Measurements from ENCODE around the gene TTC9B. TPM values are rescaled to one million over a fixed set of nuclear protein-coding genes. Genes with fewer than 3 reads are reported as not detected.

The TTC9B gene
- total and polyA plus RNA-seq, 2 of the 4 experiments (the other 2 are of a cell fraction) = not detected

- intact Hi-C loops (cut with micrococcal nuclease) = no loop called here
- Histone ChIP-seq H4K20me1 (ENCODE audit: insufficient read depth, low read length) (no peaks in the 10 kb centered on the region), H4K91ac (ENCODE audit: insufficient read depth, low read depth, low read length) (no peak overlapping the region), H3K79me1 (ENCODE audit: low read depth in 1 of 2, low read length in 2 of 2) (peaks cover 5 to 26% of the 10 kb centered on the region in 2 experiments), H2AK5ac (ENCODE audit: low read depth, low read length) (no peak overlapping the region), H3K4ac (ENCODE audit: low read depth, low read length) (no peak overlapping the region), H3K4me1 (ENCODE audit: control insufficient read depth, insufficient read depth, low read length) (peaks cover 9% of the 10 kb centered on the region), H3K9ac (ENCODE audit: low read depth, low read length) (no peak overlapping the region), H3K27ac (ENCODE audit: insufficient read depth, low read length) (no peak overlapping the region), H3K23ac (ENCODE audit: low read depth, low read length) (no peak overlapping the region), H3K14ac (replicated peaks; ENCODE audit: low read depth, low read length) (no peak overlapping the region), H4K5ac (ENCODE audit: low read depth, low read length) (no peak overlapping the region), H3K18ac (ENCODE audit: low read depth, low read length) (no peak overlapping the region), H2AK9ac (replicated peaks; ENCODE audit: low read depth, low read length, poor library complexity) (peak overlapping the region; percentile 62), H3K36me3 (ENCODE audit: control insufficient read depth, insufficient read depth, low read length) (peaks cover 3% of the 10 kb centered on the region; the same call in 1 of the 2 replicates), H2BK5ac (ENCODE audit: low read depth, low read length, poor library complexity, severe bottlenecking) (no peak overlapping the region), H3K27me3 (ENCODE audit: control insufficient read depth, insufficient read depth, low read length) (no peaks in the 10 kb centered on the region), H4K8ac (ENCODE audit: low read depth in 2 of 2, low read length in 2 of 2) (no peak overlapping the region), H2BK15ac (ENCODE audit: low read depth, low read length) (no peak overlapping the region), H3K9me1 (ENCODE audit: insufficient read depth, low read length) (peaks cover 11% of the 10 kb centered on the region), H3K56ac (ENCODE audit: extremely low read depth, insufficient read depth, low read length) (no peak overlapping the region), H2BK120ac (ENCODE audit: low read depth, low read length) (no peak overlapping the region), H3K4me3 (ENCODE audit: insufficient read depth, low read depth, low read length) (no peak overlapping the region), H3K9me3 (ENCODE audit: control insufficient read depth, insufficient read depth, low read length) (no peaks in the 10 kb centered on the region), H3K4me2 (ENCODE audit: low read depth, low read length) (no peak overlapping the region), H2AFZ (replicated peaks; ENCODE audit: low read length, poor library complexity) (no peak overlapping the region), H2BK20ac (ENCODE audit: low read depth, low read length) (no peak overlapping the region)
- POLR2A ChIA-PET (ENCODE audit: unreplicated experiment) = no interaction called here
- ATAC-seq (ENCODE audit: low read depth) = no peak
- dilution Hi-C loops (cut with HindIII; ENCODE audit: low sequenced_read_pairs, unreplicated experiment) = no loop called here
- 90% methylated on average over 3 of the region's 3 CpGs; no CpG with 5 or more reads in 1 of the 2 experiments for WGBS, 2 experiments (ENCODE audit: extremely low coverage in 2 of 2, insufficient read length in 1 of 2)
- in situ Hi-C loops (cut with MboI; ENCODE audit: low sequenced_read_pairs) = no loop called here
- peak; percentile 29 for DNase-seq
- CTCF ChIA-PET = no interaction called here
- BruUV-seq (replicated peaks) = no TSS peak
- no peak for TF ChIP-seq MAFK (IDR thresholded peaks at IDR 0.05; ENCODE audit: low read depth, low read length)
- no peak for TF ChIP-seq MXI1 (IDR thresholded peaks at IDR 0.05; ENCODE audit: borderline replicate concordance, low read depth, low read length)
- no peak for TF ChIP-seq CTCF (conservative IDR thresholded peaks at IDR 0.05; ENCODE audit: low read depth, low read length)
- TF ChIP-seq RCOR1 (IDR thresholded peaks at IDR 0.05; ENCODE audit: insufficient replicate concordance, low read length) = no peak
- TF ChIP-seq SMC3 (IDR thresholded peaks at IDR 0.05; ENCODE audit: low read depth, low read length) = no peak
- no peak for TF ChIP-seq MAZ (IDR thresholded peaks at IDR 0.05; ENCODE audit: borderline replicate concordance, low read depth, low read length)
- no peak for TF ChIP-seq FOS (IDR thresholded peaks at IDR 0.05; ENCODE audit: low read depth, low read length)
- TF ChIP-seq RFX5 (IDR thresholded peaks at IDR 0.05; ENCODE audit: low read depth, low read length) = no peak
- no peak for TF ChIP-seq POLR2A (IDR thresholded peaks at IDR 0.05; ENCODE audit: low read depth, low read length)
- TF ChIP-seq CEBPB (IDR thresholded peaks at IDR 0.05; ENCODE audit: low read depth, low read length) = no peak
- TF ChIP-seq NFE2L2 (IDR thresholded peaks at IDR 0.05; ENCODE audit: low read depth, low read length) = no peak
- TF ChIP-seq RAD21 (IDR thresholded peaks at IDR 0.05; ENCODE audit: low read length) = no peak
- no peak for TF ChIP-seq CHD1 (IDR thresholded peaks at IDR 0.05; ENCODE audit: low read depth, low read length)
- TF ChIP-seq BHLHE40 (IDR thresholded peaks at IDR 0.05; ENCODE audit: low read depth, low read length) = no peak
- no peak for TF ChIP-seq ELK1 (IDR thresholded peaks at IDR 0.05; ENCODE audit: borderline replicate concordance, low read depth, low read length)
These were observed 24.7 kb downstream of the TTC9B start for GRCh38 chr19:40193587-40193849.
